B cell (primary cell): ENCODE data around the gene TAF6.

Experiments used
- EZH2 ChIP-seq: IDR thresholded peaks from 2 replicates; pipeline ENCODE4 v1.6.1; 2012; ENCODE audit warnings: borderline replicate concordance, low read depth, mild to moderate bottlenecking, moderate library complexity, low read length; ENCODE audit not compliant: insufficient read depth, poor library complexity, severe bottlenecking
- TF ChIP-seq, protein P1 (sequence below): fragments of 200-600 bp; IDR thresholded peaks from one replicate; pipeline ENCODE4 v1.8.0; 2022; ENCODE audit warnings: antibody characterized with exemption, mild to moderate bottlenecking

GRCh38 chr7:100072462-100072861 lies 46.7 kb downstream of the TAF6 start:
- TF ChIP-seq, protein P1, sequence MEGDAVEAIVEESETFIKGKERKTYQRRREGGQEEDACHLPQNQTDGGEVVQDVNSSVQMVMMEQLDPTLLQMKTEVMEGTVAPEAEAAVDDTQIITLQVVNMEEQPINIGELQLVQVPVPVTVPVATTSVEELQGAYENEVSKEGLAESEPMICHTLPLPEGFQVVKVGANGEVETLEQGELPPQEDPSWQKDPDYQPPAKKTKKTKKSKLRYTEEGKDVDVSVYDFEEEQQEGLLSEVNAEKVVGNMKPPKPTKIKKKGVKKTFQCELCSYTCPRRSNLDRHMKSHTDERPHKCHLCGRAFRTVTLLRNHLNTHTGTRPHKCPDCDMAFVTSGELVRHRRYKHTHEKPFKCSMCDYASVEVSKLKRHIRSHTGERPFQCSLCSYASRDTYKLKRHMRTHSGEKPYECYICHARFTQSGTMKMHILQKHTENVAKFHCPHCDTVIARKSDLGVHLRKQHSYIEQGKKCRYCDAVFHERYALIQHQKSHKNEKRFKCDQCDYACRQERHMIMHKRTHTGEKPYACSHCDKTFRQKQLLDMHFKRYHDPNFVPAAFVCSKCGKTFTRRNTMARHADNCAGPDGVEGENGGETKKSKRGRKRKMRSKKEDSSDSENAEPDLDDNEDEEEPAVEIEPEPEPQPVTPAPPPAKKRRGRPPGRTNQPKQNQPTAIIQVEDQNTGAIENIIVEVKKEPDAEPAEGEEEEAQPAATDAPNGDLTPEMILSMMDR: no peak
- no peak for TF ChIP-seq EZH2
